IMR-90 (cell line): ENCODE results near the gene RIPOR3. TPM values are rescaled to one million over a fixed set of nuclear protein-coding genes. Genes with fewer than 3 reads are reported as not detected.

Source experiments
- ATAC-seq: fragments of 200-7000 bp; cut with Tn5 transposase; 2 replicates; pipeline ENCODE4 v1.9.1; 2020; ENCODE audit warnings: low read depth, mild to moderate bottlenecking, moderate library complexity
- BruUV-seq: library from RNA; stranded (reverse); fragments of 400-500 nt; replicated peaks from 2 replicates; lab custom pipeline; 2021; lab: Mats Ljungman, UMichigan
- CTCF ChIA-PET: fragments of 300-600 bp; formaldehyde crosslinking; extraction: SDS; loops from one replicate; lab custom pipeline; 2021; ENCODE audit warnings: antibody characterized with exemption; lab: Yijun Ruan, JAX
- POLR2A ChIA-PET: fragments of 300-600 bp; sonication (Branson Sonifier 250); formaldehyde crosslinking; loops from one replicate; lab custom pipeline; 2022; ENCODE audit warnings: antibody characterized with exemption; ENCODE audit not compliant: unreplicated experiment; lab: Charles Lee
- DNase-seq: peaks from one replicate; pipeline ENCODE4 v3.0.0; 2013
- H2AFZ ChIP-seq: replicated peaks from 2 replicates; pipeline ENCODE3; 2013; ENCODE audit warnings: low read length, mild to moderate bottlenecking; ENCODE audit not compliant: poor library complexity
- H2AK5ac ChIP-seq: 2 replicates; pipeline ENCODE4 v1.6.1; 2013; ENCODE audit warnings: low read depth, low read length, inconsistent platforms
- H2AK9ac ChIP-seq: replicated peaks from 2 replicates; pipeline ENCODE3; 2013; ENCODE audit warnings: mild to moderate bottlenecking, low read depth, low read length, moderate library complexity; ENCODE audit not compliant: poor library complexity
- H2BK120ac ChIP-seq: 2 replicates; pipeline ENCODE4 v1.6.1; 2013; ENCODE audit warnings: low read depth, low read length, inconsistent platforms
- H2BK15ac ChIP-seq: 3 replicates; pipeline ENCODE4 v1.6.1; 2013; ENCODE audit warnings: low read depth, low read length, inconsistent platforms
- H2BK20ac ChIP-seq: 2 replicates; pipeline ENCODE4 v1.6.1; 2013; ENCODE audit warnings: low read depth, mild to moderate bottlenecking, inconsistent platforms, low read length, moderate library complexity
- H2BK5ac ChIP-seq: 2 replicates; pipeline ENCODE4 v1.6.1; 2013; ENCODE audit warnings: mild to moderate bottlenecking, low read depth, low read length, inconsistent platforms; ENCODE audit not compliant: poor library complexity, severe bottlenecking
- H3K14ac ChIP-seq: replicated peaks from 2 replicates; pipeline ENCODE4 v1.6.1; 2013; ENCODE audit warnings: low read depth, low read length, inconsistent platforms
- H3K18ac ChIP-seq: 2 replicates; pipeline ENCODE4 v1.6.1; 2013; ENCODE audit warnings: low read depth, low read length, control low read depth
- H3K23ac ChIP-seq: 2 replicates; pipeline ENCODE4 v1.6.1; 2013; ENCODE audit warnings: low read depth, low read length, inconsistent platforms
- H3K27ac ChIP-seq: 2 replicates; pipeline ENCODE4 v1.5.1; 2013; ENCODE audit warnings: mild to moderate bottlenecking, control low read depth, low read length; ENCODE audit not compliant: insufficient read depth
- H3K27me3 ChIP-seq: 2 replicates; pipeline ENCODE4 v1.6.1; 2013; ENCODE audit warnings: low read length; ENCODE audit not compliant: control insufficient read depth, insufficient read depth
- H3K36me3 ChIP-seq: 2 replicates; pipeline ENCODE4 v1.6.1; 2013; ENCODE audit warnings: low read length, mixed read lengths; ENCODE audit not compliant: control insufficient read depth, insufficient read depth
- H3K4ac ChIP-seq: 2 replicates; pipeline ENCODE4 v1.6.1; 2013; ENCODE audit warnings: low read depth, low read length, inconsistent platforms
- H3K4me1 ChIP-seq: 2 replicates; pipeline ENCODE4 v1.6.1; 2013; ENCODE audit warnings: low read length, mixed read lengths; ENCODE audit not compliant: control insufficient read depth, insufficient read depth
- H3K4me2 ChIP-seq: 2 replicates; pipeline ENCODE4 v1.6.1; 2013; ENCODE audit warnings: low read depth, mild to moderate bottlenecking, control low read depth, low read length, moderate library complexity
- H3K4me3 ChIP-seq: 2 replicates; pipeline ENCODE4 v1.5.1; 2013; ENCODE audit warnings: low read depth, mild to moderate bottlenecking, control low read depth, low read length, moderate library complexity; ENCODE audit not compliant: insufficient read depth
- H3K56ac ChIP-seq: 2 replicates; pipeline ENCODE4 v1.6.1; 2013; ENCODE audit warnings: low read length, inconsistent platforms; ENCODE audit not compliant: insufficient read depth; ENCODE audit errors: extremely low read depth
- H3K79me1 ChIP-seq, 2 experiments: 2 replicates each; pipeline ENCODE4 v1.6.1; 2013; ENCODE audit warnings: low read length in 2 of 2, inconsistent platforms in 1 of 2, low read depth in 1 of 2
- H3K9ac ChIP-seq: 2 replicates; pipeline ENCODE4 v1.6.1; 2013; ENCODE audit warnings: low read depth, low read length, control low read depth
- H3K9me1 ChIP-seq: 2 replicates; pipeline ENCODE4 v1.6.1; 2013; ENCODE audit warnings: low read length, inconsistent platforms; ENCODE audit not compliant: insufficient read depth
- H3K9me3 ChIP-seq: 2 replicates; pipeline ENCODE4 v1.6.1; 2013; ENCODE audit warnings: low read length; ENCODE audit not compliant: control insufficient read depth, insufficient read depth
- H4K20me1 ChIP-seq: 2 replicates; pipeline ENCODE4 v1.6.1; 2013; ENCODE audit warnings: low read length, inconsistent platforms; ENCODE audit not compliant: insufficient read depth
- H4K5ac ChIP-seq: 2 replicates; pipeline ENCODE4 v1.6.1; 2013; ENCODE audit warnings: mild to moderate bottlenecking, low read depth, low read length, control low read depth
- H4K8ac ChIP-seq, 2 experiments: 2 replicates each; pipeline ENCODE4 v1.6.1; 2013; ENCODE audit warnings: low read depth in 2 of 2, low read length in 2 of 2, control low read depth in 1 of 2, inconsistent platforms in 1 of 2
- H4K91ac ChIP-seq: 2 replicates; pipeline ENCODE4 v1.6.1; 2013; ENCODE audit warnings: low read depth, low read length, inconsistent platforms; ENCODE audit not compliant: insufficient read depth
- BHLHE40 ChIP-seq: fragments of 150-350 bp; IDR thresholded peaks from 2 replicates; pipeline ENCODE4 v1.6.1; 2016; ENCODE audit warnings: mild to moderate bottlenecking, low read depth, low read length
- CEBPB ChIP-seq: IDR thresholded peaks from 2 replicates; pipeline ENCODE4 v1.6.1; 2012; ENCODE audit warnings: low read depth, low read length, improper control_type of control experiment
- CHD1 ChIP-seq: IDR thresholded peaks from 2 replicates; pipeline ENCODE4 v1.6.1; 2012; ENCODE audit warnings: low read depth, low read length, improper control_type of control experiment
- FOS ChIP-seq: fragments of 150-350 bp; IDR thresholded peaks from 2 replicates; pipeline ENCODE4 v1.6.1; 2016; ENCODE audit warnings: low read depth, low read length
- MAFK ChIP-seq: IDR thresholded peaks from 2 replicates; pipeline ENCODE4 v1.6.1; 2012; ENCODE audit warnings: low read depth, low read length, improper control_type of control experiment
- MAZ ChIP-seq: IDR thresholded peaks from 2 replicates; pipeline ENCODE4 v1.6.1; 2012; ENCODE audit warnings: low read depth, mild to moderate bottlenecking, low read length, improper control_type of control experiment, moderate library complexity, borderline replicate concordance
- MXI1 ChIP-seq: IDR thresholded peaks from 2 replicates; pipeline ENCODE4 v1.6.1; 2012; ENCODE audit warnings: low read depth, mild to moderate bottlenecking, low read length, moderate library complexity, borderline replicate concordance
- NFE2L2 ChIP-seq: fragments of 150-350 bp; IDR thresholded peaks from 2 replicates; pipeline ENCODE4 v1.6.1; 2016; ENCODE audit warnings: low read depth, mild to moderate bottlenecking, low read length
- POLR2A ChIP-seq: IDR thresholded peaks from 2 replicates; pipeline ENCODE4 v1.6.1; 2012; ENCODE audit warnings: mild to moderate bottlenecking, low read depth, low read length
- RAD21 ChIP-seq: IDR thresholded peaks from 2 replicates; pipeline ENCODE4 v1.6.1; 2012; ENCODE audit warnings: low read length, improper control_type of control experiment
- RCOR1 ChIP-seq: IDR thresholded peaks from 2 replicates; pipeline ENCODE4 v1.6.1; 2012; ENCODE audit warnings: mild to moderate bottlenecking, low read length, improper control_type of control experiment; ENCODE audit not compliant: insufficient replicate concordance
- RFX5 ChIP-seq: IDR thresholded peaks from 2 replicates; pipeline ENCODE4 v1.8.0; 2012; ENCODE audit warnings: low read depth, mild to moderate bottlenecking, low read length, moderate library complexity
- SMC3 ChIP-seq: fragments of 150-350 bp; IDR thresholded peaks from 2 replicates; pipeline ENCODE4 v1.6.1; 2016; ENCODE audit warnings: low read depth, mild to moderate bottlenecking, antibody characterized with exemption, low read length, moderate library complexity
- WGBS, 2 experiments: methylation state at CpG; one replicate each; pipeline versions ENCODE4 v1.1.5 to v1.1.7; 2013; ENCODE audit warnings: missing lambda C conversion rate in 2 of 2; ENCODE audit not compliant: insufficient read length in 1 of 2; ENCODE audit errors: extremely low coverage in 2 of 2; 5-methylcytosine and 5-hydroxymethylcytosine counted together
- dilution Hi-C: fragments of 300-500 bp; cut with HindIII; formaldehyde crosslinking; loops from one replicate; pipeline ENCODE4 v1.14.3; 2018; ENCODE audit warnings: low sequenced_read_pairs; ENCODE audit not compliant: unreplicated experiment
- in situ Hi-C: fragments of 300-500 bp; cut with MboI; formaldehyde crosslinking; loops from 3 replicates; pipeline ENCODE4 v1.14.3; 2019; ENCODE audit warnings: low sequenced_read_pairs, inconsistent platforms, mixed read lengths
- intact Hi-C: fragments of 100-400 bp; cut with micrococcal nuclease; formaldehyde crosslinking; loops from 2 replicates; pipeline ENCODE4 v1.10.0; 2022
- polyA plus RNA-seq, 3 experiments: library from polyadenylated mRNA; depleted of rRNA; stranded (reverse); fragments of >200 nt; gene quantifications; 2 replicates each; pipeline ENCODE4 v1.2.3, GENCODE V29; 2012; ENCODE audit warnings: low replicate concordance in 1 of 3
- total RNA-seq: library from RNA; depleted of rRNA; stranded (reverse); fragments of >200 nt; gene quantifications from 2 replicates; pipeline ENCODE4 v1.2.3, GENCODE V29; 2012
- TF ChIP-seq, protein P1 (sequence below): fragments of 150-350 bp; IDR thresholded peaks from 2 replicates; pipeline ENCODE4 v1.6.1; 2017; ENCODE audit warnings: mild to moderate bottlenecking, antibody characterized with exemption, low read length, low read depth

RIPOR3 gene
- total and polyA plus RNA-seq, 2 of the 4 experiments (the other 2 are of a cell fraction) = 0.54 to 1.7 TPM

- Histone ChIP-seq H2BK5ac (no peak overlapping the region), H3K56ac (no peak overlapping the region), H3K4ac (no peak overlapping the region), H4K20me1 (no peaks in the 10 kb centered on the region), H3K4me2 (no peak overlapping the region), H2BK15ac (no peak overlapping the region), H3K23ac (no peak overlapping the region), H2AK5ac (no peak overlapping the region), H2AK9ac (no peak overlapping the region), H2BK20ac (no peak overlapping the region), H3K9me1 (no peaks in the 10 kb centered on the region), H3K27ac (no peak overlapping the region), H3K4me1 (0 out of 2 replicates have a peak, but pooled peaks cover 4% of the 10 kb centered on the region), H3K79me1 (no peaks in the 10 kb centered on the region), H3K14ac (no peak overlapping the region), H3K18ac (no peak overlapping the region), H4K8ac (no peak overlapping the region), H3K27me3 (no peaks in the 10 kb centered on the region), H3K4me3 (no peak overlapping the region), H2BK120ac (no peak overlapping the region), H4K91ac (no peak overlapping the region), H3K9me3 (no peaks in the 10 kb centered on the region), H4K5ac (no peak overlapping the region), H3K36me3 (peaks cover 11% of the 10 kb centered on the region), H3K9ac (no peak overlapping the region), H2AFZ (no peak overlapping the region)
- dilution Hi-C loops (no loop called here), intact Hi-C loops (no loop called here), in situ Hi-C loops (no loop called here)
- no TSS peak for BruUV-seq
- ATAC-seq (no peak), DNase-seq (no peak)
- WGBS, 2 experiments = 50% methylated on average over 1 of the region's 9 CpGs; no CpG with 5 or more reads in 1 of the 2 experiments
- POLR2A ChIA-PET = no interaction called here
- CTCF ChIA-PET = no interaction called here
- TF ChIP-seq, protein P1, sequence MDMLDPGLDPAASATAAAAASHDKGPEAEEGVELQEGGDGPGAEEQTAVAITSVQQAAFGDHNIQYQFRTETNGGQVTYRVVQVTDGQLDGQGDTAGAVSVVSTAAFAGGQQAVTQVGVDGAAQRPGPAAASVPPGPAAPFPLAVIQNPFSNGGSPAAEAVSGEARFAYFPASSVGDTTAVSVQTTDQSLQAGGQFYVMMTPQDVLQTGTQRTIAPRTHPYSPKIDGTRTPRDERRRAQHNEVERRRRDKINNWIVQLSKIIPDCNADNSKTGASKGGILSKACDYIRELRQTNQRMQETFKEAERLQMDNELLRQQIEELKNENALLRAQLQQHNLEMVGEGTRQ = no peak
- no peak for TF ChIP-seq RAD21
- TF ChIP-seq FOS = no peak
- TF ChIP-seq SMC3 = no peak
- TF ChIP-seq CEBPB = no peak
- TF ChIP-seq BHLHE40 = no peak
- TF ChIP-seq RCOR1 = no peak
- TF ChIP-seq MAFK = no peak
- TF ChIP-seq NFE2L2 = no peak
- no peak for TF ChIP-seq CHD1
- no peak for TF ChIP-seq RFX5
- TF ChIP-seq POLR2A = no peak
- no peak for TF ChIP-seq MAZ
- TF ChIP-seq MXI1 = no peak
Observed at GRCh38 chr20:50607436-50607835, 83.9 kb downstream of the RIPOR3 start.
